Cardiac muscle cell (in vitro differentiated cells and primary cell): ENCODE results near the gene ADAMTS19. TPM values are rescaled to one million over a fixed set of nuclear protein-coding genes. Genes with fewer than 3 reads are reported as not detected.
A peak's percentile ranks its signal among the peaks of the same experiment; 100 is the strongest.

Experiments used
- DNase-seq, 2 donors: peaks; one replicate each; pipeline versions ENCODE4 v3.0.0 to v3.0.0-alpha.2; 2010 to 2017; ENCODE audit warnings: low read depth in 1 of 2, low spot score in 1 of 2
- H3K27ac ChIP-seq: fragments of 200-600 bp; sonication (generic); 2 replicates; pipeline ENCODE4 v1.5.1; 2016
- H3K27me3 ChIP-seq: fragments of 200-600 bp; sonication (generic); 2 replicates; pipeline ENCODE4 v1.6.0; 2016; ENCODE audit warnings: control low read depth
- H3K36me3 ChIP-seq: fragments of 200-600 bp; sonication (generic); 2 replicates; pipeline ENCODE4 v1.5.1; 2016; ENCODE audit warnings: control low read depth
- H3K4me1 ChIP-seq: fragments of 200-600 bp; sonication (generic); 2 replicates; pipeline ENCODE4 v1.8.1; 2017; ENCODE audit warnings: low read depth, mild to moderate bottlenecking, mixed run types
- H3K4me3 ChIP-seq: fragments of 200-600 bp; sonication (generic); 2 replicates; pipeline ENCODE4 v1.5.1; 2016; ENCODE audit warnings: mild to moderate bottlenecking
- H3K9me3 ChIP-seq: fragments of 200-600 bp; sonication (generic); 2 replicates; pipeline ENCODE4 v1.5.1; 2017; ENCODE audit warnings: low read depth, mild to moderate bottlenecking, control low read depth
- CTCF ChIP-seq: IDR thresholded peaks from 2 replicates; pipeline ENCODE4 v1.5.1; 2012; ENCODE audit warnings: low read depth, mild to moderate bottlenecking, low read length
- polyA plus RNA-seq: library from polyadenylated mRNA; unstranded; fragments of >200 nt; fragmentation: Nextera tagmentation; extraction: Ambion mirVana; gene quantifications from 2 replicates; pipeline ENCODE4 v1.2.1, GENCODE V29; 2016
- total RNA-seq: library from RNA; depleted of rRNA; stranded (reverse); fragments of >200 nt; gene quantifications from 2 replicates; pipeline ENCODE4 v1.2.3, GENCODE V29; 2016

ADAMTS19 gene
- total and polyA plus RNA-seq, 2 experiments from 2014 or later, result 26.6 to 111 TPM

- H3K9me3 ChIP-seq, result no peaks in the 10 kb centered on the region
- H3K4me3 ChIP-seq, result no peak overlapping the region
- no peaks in the 10 kb centered on the region for H3K27me3 ChIP-seq
- H3K36me3 ChIP-seq, result no peaks in the 10 kb centered on the region
- no peak for TF ChIP-seq CTCF
- H3K4me1 ChIP-seq, result peaks cover 13% of the 10 kb centered on the region
- no peak overlapping the region for H3K27ac ChIP-seq
- no peak for DNase-seq
These were observed 306.7 kb downstream of the ADAMTS19 start for GRCh38 chr5:129766798-129767197.

- no peaks in the 10 kb centered on the region for H3K36me3 ChIP-seq
- H3K4me3 ChIP-seq, result no peak overlapping the region
- H3K27ac ChIP-seq, result no peak overlapping the region
- no peaks in the 10 kb centered on the region for H3K9me3 ChIP-seq
- no peaks in the 10 kb centered on the region for H3K27me3 ChIP-seq
- peak; percentile 94 to 95 for DNase-seq
- peaks cover 13% of the 10 kb centered on the region for H3K4me1 ChIP-seq
- TF ChIP-seq CTCF, result peak; percentile 97
These were observed 307.9 kb downstream of the ADAMTS19 start for GRCh38 chr5:129767927-129768380.

- DNase-seq, result no peak
- Histone ChIP-seq H3K9me3 (no peaks in the 10 kb centered on the region), H3K4me3 (no peak overlapping the region), H3K27me3 (no peaks in the 10 kb centered on the region), H3K4me1 (peaks cover 7% of the 10 kb centered on the region), H3K27ac (no peak overlapping the region), H3K36me3 (no peaks in the 10 kb centered on the region)
- no peak for TF ChIP-seq CTCF
These were observed 308.6 kb downstream of the ADAMTS19 start for GRCh38 chr5:129768735-129769134.

- no peak for DNase-seq
- TF ChIP-seq CTCF, result no peak
- H3K27me3 ChIP-seq, result no peaks in the 10 kb centered on the region
These were observed 310.1 kb downstream of the ADAMTS19 start for GRCh38 chr5:129770024-129770820.

GRCh38 chr5:129771058-129771838 is 311.1 kb downstream of the ADAMTS19 start:
- Histone ChIP-seq H3K4me3 (no peak overlapping the region), H3K4me1 (no peaks in the 10 kb centered on the region), H3K27me3 (no peaks in the 10 kb centered on the region), H3K27ac (no peak overlapping the region), H3K9me3 (no peaks in the 10 kb centered on the region), H3K36me3 (no peaks in the 10 kb centered on the region)
- TF ChIP-seq CTCF, result peak; percentile 87
- peak; percentile 72 to 80 for DNase-seq

More at GRCh38 chr5:129770024-129770820, 310.1 kb downstream of the ADAMTS19 start:
- no peak overlapping the region for H3K27ac ChIP-seq
- no peak overlapping the region for H3K4me3 ChIP-seq
- no peaks in the 10 kb centered on the region for H3K4me1 ChIP-seq
- no peaks in the 10 kb centered on the region for H3K36me3 ChIP-seq
- no peaks in the 10 kb centered on the region for H3K9me3 ChIP-seq
